LNCaP clone FGC (cell line): ENCODE results near the gene NYAP1.
"Not testable (repeated sequence)": the region's sequence is repeated elsewhere in the genome, so short reads cannot be mapped to it uniquely, and the experiment has no call there.

ENCODE experiments used
- DNase-seq: peaks from one replicate; pipeline ENCODE4 v3.0.0-alpha.2; 2011; ENCODE audit warnings: low read depth
- H3K4me3 ChIP-seq: 2 replicates; pipeline ENCODE4 v1.5.1; 2011; ENCODE audit warnings: mild to moderate bottlenecking, low read depth, low read length, control low read depth
- CTCF ChIP-seq: IDR thresholded peaks from 2 replicates; pipeline ENCODE4 v1.5.1; 2012; ENCODE audit warnings: mild to moderate bottlenecking; ENCODE audit not compliant: control insufficient read depth, insufficient read depth; ENCODE audit errors: extremely low read depth

NYAP1 gene

GRCh38 chr7:100441641-100442535 lies 41.8 kb upstream of the NYAP1 start:
- TF ChIP-seq CTCF = no peak
- H3K4me3 ChIP-seq = no peak overlapping the region
- DNase-seq = no peak

DNA sequence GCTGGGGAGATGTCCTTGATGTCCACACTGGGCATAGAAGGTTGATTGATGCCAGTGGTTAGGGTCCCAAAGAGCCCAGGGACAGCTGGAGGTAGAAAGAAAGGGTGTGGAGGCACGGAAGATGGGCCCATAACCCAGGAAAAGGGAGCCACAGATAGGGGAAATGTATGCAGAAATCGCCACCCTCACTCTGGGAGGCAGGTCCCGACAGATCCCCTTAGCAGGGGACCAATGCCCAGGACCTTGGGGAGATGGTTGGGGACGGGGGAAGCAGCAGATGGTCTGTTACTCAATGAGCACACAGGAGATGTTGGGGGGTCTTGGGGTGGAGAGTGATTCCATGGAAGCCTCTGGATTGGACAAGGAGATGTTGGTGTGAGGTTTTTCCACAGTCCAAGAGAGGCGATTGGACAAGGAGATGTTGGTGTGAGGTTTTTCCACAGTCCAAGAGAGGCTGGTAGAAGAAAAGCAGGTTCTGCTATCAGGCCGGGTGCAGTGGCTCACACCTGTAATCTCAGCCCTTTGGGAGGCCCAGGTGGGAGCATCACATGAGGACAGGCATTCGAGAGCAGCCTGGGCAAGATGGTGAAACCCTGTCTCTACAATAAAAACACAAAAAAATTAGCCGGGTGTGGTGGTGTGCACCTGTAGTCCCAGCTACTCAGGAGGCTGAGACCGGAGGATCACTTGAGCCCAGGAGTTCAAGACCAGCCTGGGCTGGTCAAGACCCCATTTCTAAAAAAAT lies 40.5 kb upstream of the NYAP1 start:
- no peak for TF ChIP-seq CTCF
- DNase-seq = no peak

DNA sequence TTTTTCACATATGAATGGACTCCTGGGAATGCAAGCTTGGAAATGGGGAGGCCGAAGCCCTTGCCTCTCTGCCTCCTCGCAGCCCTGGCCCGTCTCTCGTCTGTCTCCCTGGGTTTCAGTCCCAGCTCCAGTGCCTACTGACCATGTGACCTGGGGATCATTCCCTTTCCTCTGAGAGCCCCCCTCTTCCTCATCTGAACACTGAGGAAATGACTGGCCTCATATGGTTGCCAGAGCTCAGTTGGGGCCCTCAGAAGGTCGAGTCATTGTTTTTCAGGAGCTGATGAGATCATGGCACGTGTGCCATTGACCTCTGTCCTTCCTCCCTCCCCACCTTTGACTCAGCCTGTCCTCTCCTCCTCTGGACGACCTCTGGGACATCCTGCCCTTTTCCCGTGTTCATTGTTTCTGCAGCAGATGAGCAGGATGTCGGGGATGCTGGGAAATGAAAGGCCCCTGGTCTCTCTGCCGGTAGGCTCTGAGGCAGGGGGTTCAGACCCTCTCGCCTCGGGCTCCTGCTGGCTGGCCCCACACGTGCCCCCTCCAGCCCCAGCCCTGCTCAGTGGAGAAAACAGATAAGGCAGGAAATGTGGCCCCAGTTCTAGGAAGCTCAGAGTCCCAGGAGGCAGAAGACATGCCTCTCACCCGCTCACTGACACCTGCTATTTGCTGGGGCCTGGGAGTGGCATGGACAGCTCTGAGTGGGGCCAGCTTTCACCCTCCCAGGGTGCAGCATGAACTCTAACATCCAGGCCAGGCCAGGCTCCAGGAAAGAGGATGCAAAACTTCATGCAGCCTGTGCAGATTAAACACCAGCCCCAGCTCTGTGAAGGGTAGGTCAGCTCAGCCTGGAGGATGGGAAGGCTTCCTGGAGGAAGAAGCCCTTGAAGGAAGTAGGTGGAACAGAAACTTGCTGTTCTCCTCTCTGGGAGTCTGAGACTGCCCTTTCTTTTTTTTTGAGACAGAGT lies 39.1 kb upstream of the NYAP1 start:
- no peak for DNase-seq
- TF ChIP-seq CTCF = no peak
- H3K4me3 ChIP-seq = no peak overlapping the region

More for the DNA sequence above, 40.5 kb upstream of the NYAP1 start:
- H3K4me3 ChIP-seq = no peak overlapping the region

GRCh38 chr7:100446040-100446439 lies 37.7 kb upstream of the NYAP1 start:
- no peak for DNase-seq
- no peak for TF ChIP-seq CTCF
- H3K4me3 ChIP-seq = no peak overlapping the region

DNA sequence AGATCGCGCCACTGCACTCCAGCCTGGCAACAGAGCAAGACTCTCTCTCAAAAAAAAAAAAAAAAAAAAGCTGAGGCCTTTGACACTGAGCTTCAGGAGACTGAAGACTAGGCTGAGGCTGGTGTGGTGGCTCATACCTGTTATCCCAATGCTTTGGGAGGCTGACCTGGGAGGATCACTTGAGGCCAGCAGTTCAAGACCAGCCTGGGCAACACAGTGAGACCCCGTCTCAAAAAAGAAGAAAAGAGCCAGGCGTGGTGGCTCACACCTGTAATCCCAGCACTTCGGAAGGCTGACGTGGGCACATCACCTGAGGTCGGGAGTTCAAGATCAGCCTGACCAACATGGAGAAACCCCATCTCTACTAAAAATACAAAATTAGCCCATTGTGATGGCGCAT lies 36.4 kb upstream of the NYAP1 start:
- not testable (repeated sequence) for DNase-seq

GRCh38 chr7:100449190-100449795 lies 34.4 kb upstream of the NYAP1 start:
- no peak for TF ChIP-seq CTCF
- H3K4me3 ChIP-seq = no peak overlapping the region
- no peak for DNase-seq

More for the DNA sequence above, 36.4 kb upstream of the NYAP1 start:
- H3K4me3 ChIP-seq = not testable (repeated sequence)
